ENCODE measurements around the gene PRKAG1. TPM values are rescaled to one million over a fixed set of nuclear protein-coding genes. Genes with fewer than 3 reads are reported as not detected.

PRKAG1 gene
- total and polyA plus RNA-seq, 12 donors, result 60.1 to 141 (median 82.3) TPM

DNA sequence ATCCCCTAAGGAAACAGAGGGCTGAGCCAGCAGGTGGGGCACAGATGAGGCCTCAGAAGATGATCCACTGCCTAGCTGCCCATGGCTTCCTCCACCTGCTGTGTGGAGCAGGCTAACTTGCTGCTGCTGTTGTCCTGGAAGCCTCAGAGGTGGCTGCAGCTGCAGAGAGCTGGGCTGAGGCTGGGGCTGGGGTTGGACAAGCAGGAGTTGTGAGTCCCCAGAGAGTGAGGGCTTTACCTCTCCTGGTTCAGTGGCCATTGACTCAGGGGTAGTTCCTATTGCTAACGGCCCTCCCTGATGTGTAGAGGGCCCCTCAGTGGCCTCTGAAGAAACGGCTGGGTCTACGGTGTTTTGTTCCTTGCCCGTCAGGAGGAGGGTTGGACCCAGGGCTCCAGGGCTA lies 13.7 kb upstream of the PRKAG1 start:
- TF ChIP-seq POLR2A (IDR thresholded peaks at IDR 0.05), result no peak
- TF ChIP-seq, protein P1, sequence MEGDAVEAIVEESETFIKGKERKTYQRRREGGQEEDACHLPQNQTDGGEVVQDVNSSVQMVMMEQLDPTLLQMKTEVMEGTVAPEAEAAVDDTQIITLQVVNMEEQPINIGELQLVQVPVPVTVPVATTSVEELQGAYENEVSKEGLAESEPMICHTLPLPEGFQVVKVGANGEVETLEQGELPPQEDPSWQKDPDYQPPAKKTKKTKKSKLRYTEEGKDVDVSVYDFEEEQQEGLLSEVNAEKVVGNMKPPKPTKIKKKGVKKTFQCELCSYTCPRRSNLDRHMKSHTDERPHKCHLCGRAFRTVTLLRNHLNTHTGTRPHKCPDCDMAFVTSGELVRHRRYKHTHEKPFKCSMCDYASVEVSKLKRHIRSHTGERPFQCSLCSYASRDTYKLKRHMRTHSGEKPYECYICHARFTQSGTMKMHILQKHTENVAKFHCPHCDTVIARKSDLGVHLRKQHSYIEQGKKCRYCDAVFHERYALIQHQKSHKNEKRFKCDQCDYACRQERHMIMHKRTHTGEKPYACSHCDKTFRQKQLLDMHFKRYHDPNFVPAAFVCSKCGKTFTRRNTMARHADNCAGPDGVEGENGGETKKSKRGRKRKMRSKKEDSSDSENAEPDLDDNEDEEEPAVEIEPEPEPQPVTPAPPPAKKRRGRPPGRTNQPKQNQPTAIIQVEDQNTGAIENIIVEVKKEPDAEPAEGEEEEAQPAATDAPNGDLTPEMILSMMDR (IDR thresholded peaks at IDR 0.05), result no peak
- Histone ChIP-seq H3K27me3 (no peaks in the 10 kb centered on the region), H3K9me3 (replicated peaks in 1 of 3) (no peaks in the 10 kb centered on the region), H3K4me1 (replicated peaks in 1 of 2) (no peaks in the 10 kb centered on the region), H3K27ac (no peak overlapping the region), H3K4me3 (no peak overlapping the region), H3K36me3 (replicated peaks in 1 of 2) (peaks cover 0 to 84% of the 10 kb centered on the region in 2 donors)
- intact Hi-C loops (cut with DNase I), result no loop called here
- WGBS, 4 donors, result 78 to 80% (median 79%) methylated on average over 4 of the region's 4 CpGs
- DNase-seq, result no peak

DNA sequence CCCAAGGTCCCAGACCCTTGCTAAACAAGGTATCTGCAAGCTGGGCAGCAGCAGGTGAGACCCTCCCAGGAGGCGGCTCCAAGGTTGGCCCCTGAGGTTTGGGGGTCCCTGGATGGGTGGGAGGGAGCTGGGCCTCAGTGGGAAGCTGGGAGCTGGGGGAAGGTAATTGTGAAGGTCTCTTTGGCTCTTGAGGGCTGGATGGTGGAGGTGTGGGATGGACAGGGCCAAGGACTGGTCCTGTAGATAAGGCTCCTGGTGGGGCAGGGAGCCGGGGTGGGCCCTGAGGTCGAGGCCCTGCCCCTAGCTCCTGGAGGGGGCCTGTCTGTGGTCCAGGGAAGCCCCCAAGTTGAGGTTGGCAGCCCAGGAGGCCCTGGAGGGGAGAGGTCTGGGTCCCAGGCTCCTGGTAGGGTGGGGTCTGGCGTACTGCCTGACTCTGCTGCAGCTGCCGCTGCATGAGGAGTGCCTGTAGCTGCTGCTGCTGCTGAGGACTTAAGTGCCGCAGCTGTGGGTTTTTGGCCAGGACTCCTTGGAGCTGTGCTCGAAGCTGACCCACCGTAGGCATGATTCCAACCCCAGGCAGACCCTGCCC lies 13.1 kb upstream of the PRKAG1 start:
- Histone ChIP-seq H3K27me3 (no peaks in the 10 kb centered on the region), H3K36me3 (replicated peaks in 1 of 2) (peaks cover 0 to 84% of the 10 kb centered on the region in 2 donors), H3K4me1 (replicated peaks in 1 of 2) (no peaks in the 10 kb centered on the region), H3K27ac (no peak overlapping the region), H3K4me3 (no peak overlapping the region), H3K9me3 (replicated peaks in 1 of 3) (no peaks in the 10 kb centered on the region)
- DNase-seq, result no peak
- TF ChIP-seq POLR2A (IDR thresholded peaks at IDR 0.05), result no peak
- TF ChIP-seq, protein P1 (IDR thresholded peaks at IDR 0.05), result no peak
- intact Hi-C loops (cut with DNase I), result no loop called here
- WGBS, 4 donors, result 84 to 92% (median 90%) methylated on average over 2 to 8 of the region's 8 CpGs

DNA sequence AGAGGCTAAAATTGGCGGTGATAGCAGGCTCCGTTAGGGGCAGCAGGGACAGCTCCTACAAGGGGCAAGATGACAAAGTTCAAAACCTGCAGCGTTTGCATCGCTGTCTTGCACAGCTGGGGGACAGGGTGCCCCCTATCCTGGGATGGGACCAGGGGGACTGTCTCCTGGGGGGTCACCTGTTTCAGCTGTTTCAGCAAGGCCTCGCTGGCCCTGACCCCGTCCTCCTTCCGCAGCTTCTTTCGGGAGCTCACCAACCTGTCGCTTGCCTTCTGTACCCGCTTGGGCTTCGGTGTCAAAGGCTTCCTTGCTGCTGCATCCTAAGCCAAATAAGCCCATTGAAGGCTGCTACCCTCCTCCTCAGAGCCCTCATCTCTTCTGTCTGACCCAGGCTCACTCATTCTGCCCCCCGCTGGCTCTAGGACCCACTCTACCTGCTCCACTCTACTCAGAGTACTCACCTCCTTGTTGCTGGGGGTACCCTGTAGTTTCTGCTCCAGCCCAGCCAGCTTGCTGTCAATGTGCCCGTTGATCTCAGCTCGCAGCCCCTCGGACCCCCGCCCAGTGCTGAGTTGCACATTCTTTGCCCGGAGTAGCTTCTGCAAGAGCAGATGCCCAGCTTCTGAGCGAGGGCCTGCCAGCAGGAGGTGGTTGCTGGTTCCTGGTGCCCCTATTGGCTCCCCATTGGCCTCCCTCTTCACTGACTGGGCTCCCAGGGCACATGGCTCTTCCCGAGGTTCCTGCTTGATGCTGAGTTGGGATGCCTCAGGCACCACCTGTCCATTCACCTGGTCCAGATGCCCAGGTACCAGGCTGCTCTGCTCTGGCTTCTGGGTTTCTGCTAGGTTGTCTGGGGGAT lies 12.4 kb upstream of the PRKAG1 start:
- Histone ChIP-seq H3K4me3 (no peak overlapping the region), H3K4me1 (replicated peaks in 1 of 2) (no peaks in the 10 kb centered on the region), H3K9me3 (replicated peaks in 1 of 3) (no peaks in the 10 kb centered on the region), H3K36me3 (replicated peaks in 1 of 2) (peaks cover 0 to 87% of the 10 kb centered on the region in 2 donors), H3K27ac (no peak overlapping the region), H3K27me3 (no peaks in the 10 kb centered on the region)
- WGBS, 4 donors, result 93 to 97% (median 93%) methylated on average over 14 to 19 of the region's 19 CpGs
- intact Hi-C loops (cut with DNase I), result no loop called here
- DNase-seq, result peak in 3 of 7 donors; percentile 13 to 19 (median 13)
- TF ChIP-seq, protein P1 (IDR thresholded peaks at IDR 0.05), result no peak
- TF ChIP-seq POLR2A (IDR thresholded peaks at IDR 0.05), result no peak

DNA sequence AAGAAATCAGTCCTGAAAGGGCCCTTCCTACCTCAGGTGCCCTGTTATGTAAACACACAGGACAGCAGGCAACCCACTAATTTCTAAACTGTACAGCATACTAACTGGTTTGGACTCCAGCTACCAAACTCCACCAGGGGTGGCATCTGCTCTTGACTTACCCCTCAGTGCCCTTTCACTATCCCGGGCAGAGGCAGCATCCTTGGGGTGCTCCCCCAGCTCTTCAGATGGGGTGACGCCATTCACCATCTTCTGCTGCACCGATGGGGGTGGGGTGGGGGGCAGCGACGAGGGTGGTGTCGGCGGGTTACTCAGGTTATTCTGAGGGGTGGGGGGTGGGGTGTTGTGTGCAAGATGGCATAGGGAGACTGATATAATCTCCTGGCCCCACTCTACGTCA lies 11.5 kb upstream of the PRKAG1 start:
- 84 to 92% (median 90%) methylated on average over 6 to 8 of the region's 8 CpGs for WGBS, 4 donors
- intact Hi-C loops (cut with DNase I), result no loop called here

More for the DNA sequence above, 11.5 kb upstream of the PRKAG1 start:
- Histone ChIP-seq H3K4me3 (no peak overlapping the region), H3K9me3 (replicated peaks in 1 of 3) (no peaks in the 10 kb centered on the region), H3K27me3 (no peaks in the 10 kb centered on the region), H3K27ac (no peak overlapping the region), H3K36me3 (replicated peaks in 1 of 2) (peaks cover 0 to 87% of the 10 kb centered on the region in 2 donors), H3K4me1 (replicated peaks in 1 of 2) (no peaks in the 10 kb centered on the region)
- DNase-seq, result no peak
- TF ChIP-seq, protein P1 (IDR thresholded peaks at IDR 0.05), result no peak
- TF ChIP-seq POLR2A (IDR thresholded peaks at IDR 0.05), result no peak

Data from adrenal gland (tissue), 12 donors.